ENCODE measurements around the gene CCNJL. TPM values are rescaled to one million over a fixed set of nuclear protein-coding genes. Genes with fewer than 3 reads are reported as not detected.

Gene CCNJL
- total and polyA plus RNA-seq, 2 donors (not counting 1 experiment from before 2014, with no cell fraction given), result 0.03 to 0.67 TPM

- ChIA-PET CTCF (interaction anchor here (1.0 kb wide), 1 partner anchor 954 kb away, joined by 3 read pairs; no protein-coding TSS in a partner anchor), POLR2A (no interaction called here)
- H3K9me3 ChIP-seq (ENCODE audit: control extremely low read depth in 1 of 3, control insufficient read depth in 2 of 3, insufficient read depth in 1 of 3, low read length in 2 of 3), result no peaks in the 10 kb centered on the region
- no peaks in the 10 kb centered on the region for H3K36me3 ChIP-seq (replicated peaks in 1 of 2; ENCODE audit: control extremely low read depth in 1 of 2, control insufficient read depth in 1 of 2, extremely low read depth in 1 of 2, insufficient read depth in 2 of 2, low read length in 1 of 2)
- H3K27ac ChIP-seq (ENCODE audit: low read length in 2 of 2), result no peak overlapping the region
- H3K27me3 Mint-ChIP-seq, result peaks cover 12% of the 10 kb centered on the region
- H3K79me2 ChIP-seq (ENCODE audit: control insufficient read depth, insufficient read depth, low read length), result no peaks in the 10 kb centered on the region
- H3K4me1 Mint-ChIP-seq, result no peaks in the 10 kb centered on the region
- intact Hi-C loops (cut with micrococcal nuclease), result no loop called here
- no peak overlapping the region for H3K4me3 ChIP-seq (ENCODE audit: control extremely low read depth in 1 of 5, extremely low read depth in 1 of 5, insufficient read depth in 1 of 5, low read depth in 2 of 5, low read length in 4 of 5)
- no peak overlapping the region for H3K27ac Mint-ChIP-seq
- no peak overlapping the region for H3K4me2 ChIP-seq (replicated peaks; ENCODE audit: low read depth, low read length, poor library complexity, severe bottlenecking)
- no peaks in the 10 kb centered on the region for H3K4me1 ChIP-seq (ENCODE audit: control insufficient read depth in 2 of 2, insufficient read depth in 2 of 2, low read length in 2 of 2)
- 74% methylated on average over 2 of the region's 3 CpGs for WGBS (ENCODE audit: insufficient coverage)
- ATAC-seq (ENCODE audit: low read depth) (no peak), DNase-seq (no peak)
- no peaks in the 10 kb centered on the region for H3K9me3 Mint-ChIP-seq (ENCODE audit: insufficient read depth)
- no peak overlapping the region for H3K9ac ChIP-seq (ENCODE audit: low read length)
- H3K4me3 Mint-ChIP-seq, result no peak overlapping the region
- H4K20me1 ChIP-seq (ENCODE audit: control insufficient read depth, insufficient read depth, low read length, poor library complexity, severe bottlenecking), result no peaks in the 10 kb centered on the region
- no peak overlapping the region for H2AFZ ChIP-seq (ENCODE audit: insufficient read depth, low read depth, low read length, poor library complexity, severe bottlenecking)
- peaks cover 0 to 3% (median 0%) of the 10 kb centered on the region in 4 experiments for H3K27me3 ChIP-seq (replicated peaks in 1 of 4; ENCODE audit: control extremely low read depth in 1 of 4, control insufficient read depth in 3 of 4, insufficient read depth in 4 of 4, low read length in 3 of 4)
- TF ChIP-seq EZH2 (IDR thresholded peaks at IDR 0.05; ENCODE audit: borderline replicate concordance, insufficient read depth, low read depth, low read length, poor library complexity, severe bottlenecking) (no peak), CTCF (IDR thresholded peaks at IDR 0.05) (no peak)
These were observed 72.0 kb downstream of the CCNJL start for GRCh38 chr5:160240350-160240749.

- Histone ChIP-seq H3K36me3 (replicated peaks in 1 of 2; ENCODE audit: control extremely low read depth in 1 of 2, control insufficient read depth in 1 of 2, extremely low read depth in 1 of 2, insufficient read depth in 2 of 2, low read length in 1 of 2) (no peaks in the 10 kb centered on the region), H3K27ac (ENCODE audit: low read length in 2 of 2) (no peak overlapping the region), H3K79me2 (ENCODE audit: control insufficient read depth, insufficient read depth, low read length) (no peaks in the 10 kb centered on the region), H3K9ac (ENCODE audit: low read length) (no peak overlapping the region), H3K4me1 (ENCODE audit: control insufficient read depth in 2 of 2, insufficient read depth in 2 of 2, low read length in 2 of 2) (no peaks in the 10 kb centered on the region), H2AFZ (ENCODE audit: insufficient read depth, low read depth, low read length, poor library complexity, severe bottlenecking) (no peak overlapping the region), H3K4me3 (ENCODE audit: control extremely low read depth in 1 of 5, extremely low read depth in 1 of 5, insufficient read depth in 1 of 5, low read depth in 2 of 5, low read length in 4 of 5) (no peak overlapping the region), H3K9me3 (ENCODE audit: control extremely low read depth in 1 of 3, control insufficient read depth in 2 of 3, insufficient read depth in 1 of 3, low read length in 2 of 3) (no peaks in the 10 kb centered on the region), H4K20me1 (ENCODE audit: control insufficient read depth, insufficient read depth, low read length, poor library complexity, severe bottlenecking) (no peaks in the 10 kb centered on the region), H3K27me3 (replicated peaks in 1 of 4; ENCODE audit: control extremely low read depth in 1 of 4, control insufficient read depth in 3 of 4, insufficient read depth in 4 of 4, low read length in 3 of 4) (peaks cover 0 to 3% (median 0%) of the 10 kb centered on the region in 4 experiments), H3K4me2 (replicated peaks; ENCODE audit: low read depth, low read length, poor library complexity, severe bottlenecking) (no peak overlapping the region)
- no peak for TF ChIP-seq CTCF (IDR thresholded peaks at IDR 0.05)
- no peak for TF ChIP-seq EZH2 (IDR thresholded peaks at IDR 0.05; ENCODE audit: borderline replicate concordance, insufficient read depth, low read depth, low read length, poor library complexity, severe bottlenecking)
- Mint-ChIP-seq H3K9me3 (ENCODE audit: insufficient read depth) (no peaks in the 10 kb centered on the region), H3K4me3 (no peak overlapping the region), H3K4me1 (no peaks in the 10 kb centered on the region), H3K27ac (no peak overlapping the region), H3K27me3 (peaks cover 10% of the 10 kb centered on the region)
- ChIA-PET CTCF (no interaction called here), POLR2A (no interaction called here)
- 95% methylated on average over 5 of the region's 5 CpGs for WGBS (ENCODE audit: insufficient coverage)
- no peak for ATAC-seq (ENCODE audit: low read depth)
- intact Hi-C loops (cut with micrococcal nuclease), result no loop called here
- DNase-seq, result no peak
These were observed 74.7 kb downstream of the CCNJL start for GRCh38 chr5:160237571-160238093.

All from B cell (primary cell).